WTC11 (cell line): Measurements from ENCODE around the gene HTR6. TPM values are rescaled to one million over a fixed set of nuclear protein-coding genes. Genes with fewer than 3 reads are reported as not detected.
A peak's percentile ranks its signal among the peaks of the same experiment; 100 is the strongest.

Experiments
- ATAC-seq: fragments of 200-7000 bp; cut with Tn5 transposase; 2 replicates; pipeline ENCODE4 v1.10.0; 2021; ENCODE audit warnings: mild to moderate bottlenecking, moderate library complexity
- CTCF ChIA-PET: fragments of 300-600 bp; sonication (Branson Sonifier 250); formaldehyde crosslinking; loops from one replicate; lab custom pipeline; 2021; ENCODE audit warnings: antibody characterized with exemption; lab: Charles Lee
- POLR2A ChIA-PET: fragments of 350-600 bp; sonication (Branson Sonifier 250); formaldehyde crosslinking; loops from one replicate; lab custom pipeline; 2021; ENCODE audit warnings: antibody characterized with exemption; lab: Charles Lee
- DNase-seq: peaks from one replicate; pipeline ENCODE4 v3.0.0; 2021; ENCODE audit warnings: low spot score
- H3K27ac Mint-ChIP-seq: 2 replicates; pipeline ENCODE4 v1.8.0; 2021; ENCODE audit warnings: mixed read lengths
- H3K27me3 Mint-ChIP-seq: 2 replicates; pipeline ENCODE4 v1.8.0; 2021; ENCODE audit warnings: low read depth, mild to moderate bottlenecking, moderate library complexity, mixed read lengths
- H3K36me3 Mint-ChIP-seq: 2 replicates; pipeline ENCODE4 v1.8.0; 2021; ENCODE audit warnings: mixed read lengths
- H3K4me1 Mint-ChIP-seq: 2 replicates; pipeline ENCODE4 v1.8.0; 2022; ENCODE audit warnings: mixed read lengths
- H3K4me3 Mint-ChIP-seq: 2 replicates; pipeline ENCODE4 v1.8.0; 2021; ENCODE audit warnings: mild to moderate bottlenecking, moderate library complexity, mixed read lengths
- H3K9me3 Mint-ChIP-seq: 2 replicates; pipeline ENCODE4 v1.8.0; 2021; ENCODE audit warnings: mixed read lengths
- ERG ChIP-seq: fragments of 250-450 bp; sonication (Bioruptor Pico); IDR thresholded peaks from 2 replicates; pipeline ENCODE4 v1.8.0; 2021; ENCODE audit warnings: mild to moderate bottlenecking
- GRHL2 ChIP-seq: fragments of 250-450 bp; sonication (Bioruptor Pico); IDR thresholded peaks from 2 replicates; pipeline ENCODE4 v1.8.0; 2022; ENCODE audit warnings: mild to moderate bottlenecking, moderate library complexity; ENCODE audit not compliant: insufficient replicate concordance, severe bottlenecking
- GTF2I ChIP-seq: fragments of 250-450 bp; sonication (Bioruptor Pico); conservative IDR thresholded peaks from 2 replicates; pipeline ENCODE4 v1.4.0; 2021; ENCODE audit warnings: mild to moderate bottlenecking
- MYBL2 ChIP-seq: sonication (generic); formaldehyde crosslinking; IDR thresholded peaks from 2 replicates; pipeline ENCODE4 v1.8.1; 2023; ENCODE audit warnings: mild to moderate bottlenecking, moderate library complexity, missing genetic modification reagents
- NR2C2 ChIP-seq: sonication (generic); formaldehyde crosslinking; IDR thresholded peaks from 2 replicates; pipeline ENCODE4 v1.8.0; 2022; ENCODE audit warnings: mild to moderate bottlenecking, missing genetic modification reagents
- PREB ChIP-seq: sonication (generic); formaldehyde crosslinking; IDR thresholded peaks from 2 replicates; pipeline ENCODE4 v1.8.1; 2022; ENCODE audit warnings: mild to moderate bottlenecking, missing genetic modification reagents, moderate library complexity, borderline replicate concordance
- ZBTB21 ChIP-seq: sonication (generic); formaldehyde crosslinking; IDR thresholded peaks from 2 replicates; pipeline ENCODE4 v1.8.1; 2023; ENCODE audit warnings: mild to moderate bottlenecking, missing genetic modification reagents, borderline replicate concordance
- total RNA-seq: library from RNA; stranded (reverse); gene quantifications from 3 replicates; pipeline ENCODE4 v1.2.3, GENCODE V29; 2021
- TF ChIP-seq, protein P1 (sequence below): sonication (generic); formaldehyde crosslinking; conservative IDR thresholded peaks from 2 replicates; pipeline ENCODE4 v1.8.1; 2023; ENCODE audit warnings: mild to moderate bottlenecking, low read depth, missing genetic modification reagents, moderate library complexity
- TF ChIP-seq, protein P2 (sequence below): fragments of 250-450 bp; sonication (Bioruptor Pico); IDR thresholded peaks from 2 replicates; pipeline ENCODE4 v1.9.0; 2021; ENCODE audit warnings: mild to moderate bottlenecking, borderline replicate concordance
- TF ChIP-seq, protein P3 (sequence below): fragments of 250-450 bp; sonication (Bioruptor Pico); IDR thresholded peaks from 2 replicates; pipeline ENCODE4 v1.9.0; 2021; ENCODE audit warnings: mild to moderate bottlenecking

The HTR6 gene
- total RNA-seq, 1 experiment from 2014 or later = 0.90 TPM

GRCh38 chr1:19687414-19687813, 22.7 kb downstream of the HTR6 start:
- no peaks in the 10 kb centered on the region for H3K27me3 Mint-ChIP-seq
- ATAC-seq = no peak
- CTCF ChIA-PET = interaction anchor here (1.2 to 6.8 kb wide), 3 partner anchors 17 to 34 kb away, joined by 4 to 38 read pairs (median 5); no protein-coding TSS in a partner anchor
- no peak overlapping the region for H3K4me3 Mint-ChIP-seq
- H3K27ac Mint-ChIP-seq = no peak overlapping the region
- H3K36me3 Mint-ChIP-seq = no peaks in the 10 kb centered on the region
- H3K9me3 Mint-ChIP-seq = peaks cover 5% of the 10 kb centered on the region; the same call in 1 of the 2 replicates
- TF ChIP-seq ERG (CRISPR knock-in tag) (no peak), GTF2I (CRISPR knock-in tag) (peak; percentile 98)
- TF ChIP-seq, all 79 proteins: peak for 1
- POLR2A ChIA-PET = no interaction called here
- peaks cover 24% of the 10 kb centered on the region for H3K4me1 Mint-ChIP-seq
- DNase-seq = no peak

- Mint-ChIP-seq H3K27ac (no peak overlapping the region), H3K36me3 (no peaks in the 10 kb centered on the region), H3K4me1 (peaks cover 23% of the 10 kb centered on the region), H3K9me3 (peaks cover 5% of the 10 kb centered on the region; the same call in 1 of the 2 replicates)
- ChIA-PET CTCF (interaction anchor here (1.2 to 6.8 kb wide), 3 partner anchors 16 to 28 kb away, joined by 4 to 38 read pairs (median 28); no protein-coding TSS in a partner anchor), POLR2A (no interaction called here)
- DNase-seq = no peak
- no peak for TF ChIP-seq PREB
- no peak for TF ChIP-seq NR2C2 (CRISPR knock-in tag)
- no peak for TF ChIP-seq GTF2I (CRISPR knock-in tag)
- TF ChIP-seq MYBL2 = no peak
- TF ChIP-seq ZBTB21 (CRISPR knock-in tag) = no peak
- TF ChIP-seq, all 79 proteins: peak for 0
- no peaks in the 10 kb centered on the region for H3K27me3 Mint-ChIP-seq
- ATAC-seq = no peak
- H3K4me3 Mint-ChIP-seq = no peak overlapping the region
Observed at GRCh38 chr1:19688041-19688842, 23.6 kb downstream of the HTR6 start.

DNA sequence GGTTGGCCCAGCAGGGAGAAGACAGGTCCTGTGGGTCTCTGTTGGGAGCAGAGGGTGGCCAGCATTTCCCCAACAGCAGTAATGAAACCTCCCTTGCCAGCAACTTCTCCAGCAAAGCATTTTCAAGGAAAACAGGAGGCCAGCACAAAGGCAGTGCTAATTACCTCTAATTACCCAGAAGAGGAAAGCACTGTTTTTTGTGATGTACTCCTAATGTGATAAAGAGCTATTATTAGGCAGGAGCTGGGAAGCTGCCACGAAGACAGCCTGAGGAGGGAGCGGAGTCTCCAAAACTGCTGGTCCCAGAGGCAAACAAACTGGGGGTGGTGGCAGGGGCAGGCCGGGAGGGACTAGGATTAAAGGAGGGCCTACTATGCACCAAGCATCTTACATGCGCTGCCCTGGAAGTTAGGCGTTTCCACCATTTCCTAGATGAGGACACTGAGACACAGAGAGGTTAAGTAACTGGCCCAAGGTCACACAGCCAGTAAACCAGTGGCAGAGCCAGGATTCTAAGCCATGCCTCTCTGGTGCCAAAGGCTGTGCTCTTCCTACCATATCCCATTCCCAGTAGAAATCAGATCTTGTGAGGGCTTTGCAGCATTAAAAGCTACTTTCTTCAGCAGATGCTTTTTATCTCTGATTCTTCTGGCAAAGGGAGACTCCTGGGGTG, 24.5 kb downstream of the HTR6 start:
- POLR2A ChIA-PET = no interaction called here
- no peaks in the 10 kb centered on the region for H3K27me3 Mint-ChIP-seq
- H3K9me3 Mint-ChIP-seq = peaks cover 5% of the 10 kb centered on the region; the same call in 1 of the 2 replicates
- no peak overlapping the region for H3K4me3 Mint-ChIP-seq
- peaks cover 23% of the 10 kb centered on the region for H3K4me1 Mint-ChIP-seq
- H3K27ac Mint-ChIP-seq = no peak overlapping the region
- H3K36me3 Mint-ChIP-seq = no peaks in the 10 kb centered on the region
- DNase-seq = no peak
- TF ChIP-seq GRHL2 (no peak), GTF2I (CRISPR knock-in tag) (peak; percentile 73; the same call in 1 of the 2 replicates)
- TF ChIP-seq, protein P1, sequence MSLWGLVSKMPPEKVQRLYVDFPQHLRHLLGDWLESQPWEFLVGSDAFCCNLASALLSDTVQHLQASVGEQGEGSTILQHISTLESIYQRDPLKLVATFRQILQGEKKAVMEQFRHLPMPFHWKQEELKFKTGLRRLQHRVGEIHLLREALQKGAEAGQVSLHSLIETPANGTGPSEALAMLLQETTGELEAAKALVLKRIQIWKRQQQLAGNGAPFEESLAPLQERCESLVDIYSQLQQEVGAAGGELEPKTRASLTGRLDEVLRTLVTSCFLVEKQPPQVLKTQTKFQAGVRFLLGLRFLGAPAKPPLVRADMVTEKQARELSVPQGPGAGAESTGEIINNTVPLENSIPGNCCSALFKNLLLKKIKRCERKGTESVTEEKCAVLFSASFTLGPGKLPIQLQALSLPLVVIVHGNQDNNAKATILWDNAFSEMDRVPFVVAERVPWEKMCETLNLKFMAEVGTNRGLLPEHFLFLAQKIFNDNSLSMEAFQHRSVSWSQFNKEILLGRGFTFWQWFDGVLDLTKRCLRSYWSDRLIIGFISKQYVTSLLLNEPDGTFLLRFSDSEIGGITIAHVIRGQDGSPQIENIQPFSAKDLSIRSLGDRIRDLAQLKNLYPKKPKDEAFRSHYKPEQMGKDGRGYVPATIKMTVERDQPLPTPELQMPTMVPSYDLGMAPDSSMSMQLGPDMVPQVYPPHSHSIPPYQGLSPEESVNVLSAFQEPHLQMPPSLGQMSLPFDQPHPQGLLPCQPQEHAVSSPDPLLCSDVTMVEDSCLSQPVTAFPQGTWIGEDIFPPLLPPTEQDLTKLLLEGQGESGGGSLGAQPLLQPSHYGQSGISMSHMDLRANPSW = no peak
- ATAC-seq = no peak
- CTCF ChIA-PET = interaction anchor here (1.2 to 3.2 kb wide), 4 partner anchors 10 to 28 kb away, joined by 3 to 28 read pairs (median 12); no protein-coding TSS in a partner anchor

DNA sequence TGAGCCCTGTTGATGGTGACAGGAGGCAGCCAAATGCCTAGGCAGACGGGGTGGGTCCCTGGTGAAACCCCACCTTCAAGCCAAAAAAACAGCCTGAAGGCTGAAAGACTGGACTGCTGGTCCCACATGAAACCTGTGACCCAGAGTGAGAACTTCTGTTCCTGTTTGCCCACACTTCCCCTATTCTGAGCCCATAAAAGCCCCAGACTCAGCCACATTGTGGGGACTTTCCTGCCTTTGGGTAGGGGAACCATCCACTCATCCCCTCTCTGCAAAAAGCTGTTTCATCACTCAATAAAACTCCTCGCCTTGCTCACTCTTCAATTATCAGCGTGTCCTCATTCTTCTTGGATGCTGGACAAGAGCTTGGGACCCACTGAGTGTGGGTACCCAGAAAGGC, 25.2 kb downstream of the HTR6 start:
- ATAC-seq (no peak), DNase-seq (no peak)
- ChIA-PET POLR2A (no interaction called here), CTCF (interaction anchor here (0.6 to 3.2 kb wide), 6 partner anchors 10 to 301 kb away, joined by 3 to 28 read pairs (median 6); no protein-coding TSS in a partner anchor)
- Mint-ChIP-seq H3K36me3 (no peaks in the 10 kb centered on the region), H3K9me3 (peaks cover 5% of the 10 kb centered on the region; the same call in 1 of the 2 replicates), H3K27me3 (no peaks in the 10 kb centered on the region), H3K4me3 (no peak overlapping the region), H3K27ac (no peak overlapping the region), H3K4me1 (peaks cover 23% of the 10 kb centered on the region)
- TF ChIP-seq, protein P2, sequence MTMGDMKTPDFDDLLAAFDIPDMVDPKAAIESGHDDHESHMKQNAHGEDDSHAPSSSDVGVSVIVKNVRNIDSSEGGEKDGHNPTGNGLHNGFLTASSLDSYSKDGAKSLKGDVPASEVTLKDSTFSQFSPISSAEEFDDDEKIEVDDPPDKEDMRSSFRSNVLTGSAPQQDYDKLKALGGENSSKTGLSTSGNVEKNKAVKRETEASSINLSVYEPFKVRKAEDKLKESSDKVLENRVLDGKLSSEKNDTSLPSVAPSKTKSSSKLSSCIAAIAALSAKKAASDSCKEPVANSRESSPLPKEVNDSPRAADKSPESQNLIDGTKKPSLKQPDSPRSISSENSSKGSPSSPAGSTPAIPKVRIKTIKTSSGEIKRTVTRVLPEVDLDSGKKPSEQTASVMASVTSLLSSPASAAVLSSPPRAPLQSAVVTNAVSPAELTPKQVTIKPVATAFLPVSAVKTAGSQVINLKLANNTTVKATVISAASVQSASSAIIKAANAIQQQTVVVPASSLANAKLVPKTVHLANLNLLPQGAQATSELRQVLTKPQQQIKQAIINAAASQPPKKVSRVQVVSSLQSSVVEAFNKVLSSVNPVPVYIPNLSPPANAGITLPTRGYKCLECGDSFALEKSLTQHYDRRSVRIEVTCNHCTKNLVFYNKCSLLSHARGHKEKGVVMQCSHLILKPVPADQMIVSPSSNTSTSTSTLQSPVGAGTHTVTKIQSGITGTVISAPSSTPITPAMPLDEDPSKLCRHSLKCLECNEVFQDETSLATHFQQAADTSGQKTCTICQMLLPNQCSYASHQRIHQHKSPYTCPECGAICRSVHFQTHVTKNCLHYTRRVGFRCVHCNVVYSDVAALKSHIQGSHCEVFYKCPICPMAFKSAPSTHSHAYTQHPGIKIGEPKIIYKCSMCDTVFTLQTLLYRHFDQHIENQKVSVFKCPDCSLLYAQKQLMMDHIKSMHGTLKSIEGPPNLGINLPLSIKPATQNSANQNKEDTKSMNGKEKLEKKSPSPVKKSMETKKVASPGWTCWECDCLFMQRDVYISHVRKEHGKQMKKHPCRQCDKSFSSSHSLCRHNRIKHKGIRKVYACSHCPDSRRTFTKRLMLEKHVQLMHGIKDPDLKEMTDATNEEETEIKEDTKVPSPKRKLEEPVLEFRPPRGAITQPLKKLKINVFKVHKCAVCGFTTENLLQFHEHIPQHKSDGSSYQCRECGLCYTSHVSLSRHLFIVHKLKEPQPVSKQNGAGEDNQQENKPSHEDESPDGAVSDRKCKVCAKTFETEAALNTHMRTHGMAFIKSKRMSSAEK (CRISPR knock-in tag) = no peak
- TF ChIP-seq, protein P3, sequence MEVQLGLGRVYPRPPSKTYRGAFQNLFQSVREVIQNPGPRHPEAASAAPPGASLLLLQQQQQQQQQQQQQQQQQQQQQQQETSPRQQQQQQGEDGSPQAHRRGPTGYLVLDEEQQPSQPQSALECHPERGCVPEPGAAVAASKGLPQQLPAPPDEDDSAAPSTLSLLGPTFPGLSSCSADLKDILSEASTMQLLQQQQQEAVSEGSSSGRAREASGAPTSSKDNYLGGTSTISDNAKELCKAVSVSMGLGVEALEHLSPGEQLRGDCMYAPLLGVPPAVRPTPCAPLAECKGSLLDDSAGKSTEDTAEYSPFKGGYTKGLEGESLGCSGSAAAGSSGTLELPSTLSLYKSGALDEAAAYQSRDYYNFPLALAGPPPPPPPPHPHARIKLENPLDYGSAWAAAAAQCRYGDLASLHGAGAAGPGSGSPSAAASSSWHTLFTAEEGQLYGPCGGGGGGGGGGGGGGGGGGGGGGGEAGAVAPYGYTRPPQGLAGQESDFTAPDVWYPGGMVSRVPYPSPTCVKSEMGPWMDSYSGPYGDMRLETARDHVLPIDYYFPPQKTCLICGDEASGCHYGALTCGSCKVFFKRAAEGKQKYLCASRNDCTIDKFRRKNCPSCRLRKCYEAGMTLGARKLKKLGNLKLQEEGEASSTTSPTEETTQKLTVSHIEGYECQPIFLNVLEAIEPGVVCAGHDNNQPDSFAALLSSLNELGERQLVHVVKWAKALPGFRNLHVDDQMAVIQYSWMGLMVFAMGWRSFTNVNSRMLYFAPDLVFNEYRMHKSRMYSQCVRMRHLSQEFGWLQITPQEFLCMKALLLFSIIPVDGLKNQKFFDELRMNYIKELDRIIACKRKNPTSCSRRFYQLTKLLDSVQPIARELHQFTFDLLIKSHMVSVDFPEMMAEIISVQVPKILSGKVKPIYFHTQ (CRISPR knock-in tag) = no peak
